ENCODE measurements around the gene TRIM45. TPM values are rescaled to one million over a fixed set of nuclear protein-coding genes. Genes with fewer than 3 reads are reported as not detected.

TRIM45 gene
- total and polyA plus RNA-seq, 3 donors from 2014 or later, result 12.3 to 21.6 (median 19.4) TPM

GRCh38 chr1:117092594-117092993, 29.0 kb downstream of the TRIM45 start:
- Histone ChIP-seq H3K27me3 (no peaks in the 10 kb centered on the region), H3K9me3 (no peaks in the 10 kb centered on the region), H3K27ac (no peak overlapping the region), H3K4me3 (no peak overlapping the region), H3K4me1 (no peaks in the 10 kb centered on the region), H3K36me3 (ENCODE audit: low read depth, missing control alignments) (no peaks in the 10 kb centered on the region)
- 80 to 86% methylated on average over 5 of the region's 5 CpGs for WGBS, 2 donors
- DNase-seq, result no peak
- TF ChIP-seq POLR2A (IDR thresholded peaks at IDR 0.05), result no peak
- no peak for TF ChIP-seq CTCF (IDR thresholded peaks at IDR 0.05)
- intact Hi-C loops (cut with DNase I; ENCODE audit: low total_unique reads), result no loop called here

- Histone ChIP-seq H3K9me3 (no peaks in the 10 kb centered on the region), H3K4me1 (no peaks in the 10 kb centered on the region), H3K4me3 (no peak overlapping the region), H3K36me3 (ENCODE audit: low read depth, missing control alignments) (no peaks in the 10 kb centered on the region), H3K27ac (no peak overlapping the region), H3K27me3 (no peaks in the 10 kb centered on the region)
- TF ChIP-seq CTCF (IDR thresholded peaks at IDR 0.05), result no peak
- TF ChIP-seq POLR2A (IDR thresholded peaks at IDR 0.05), result no peak
- intact Hi-C loops (cut with DNase I; ENCODE audit: low total_unique reads), result no loop called here
- 86 to 87% methylated on average over 2 of the region's 2 CpGs for WGBS, 2 donors
- DNase-seq, result no peak
These were observed 31.6 kb downstream of the TRIM45 start for GRCh38 chr1:117089996-117090395.

GRCh38 chr1:117087686-117088085, 33.9 kb downstream of the TRIM45 start:
- no peak for TF ChIP-seq POLR2A (IDR thresholded peaks at IDR 0.05)
- no peak for TF ChIP-seq CTCF (IDR thresholded peaks at IDR 0.05)
- WGBS, 2 donors, result 92 to 98% methylated on average over 6 of the region's 6 CpGs
- H3K27ac ChIP-seq, result no peak overlapping the region
- no peak overlapping the region for H3K4me3 ChIP-seq
- no peaks in the 10 kb centered on the region for H3K9me3 ChIP-seq
- no peak for DNase-seq
- intact Hi-C loops (cut with DNase I; ENCODE audit: low total_unique reads), result no loop called here
- no peaks in the 10 kb centered on the region for H3K36me3 ChIP-seq (ENCODE audit: low read depth, missing control alignments)
- no peaks in the 10 kb centered on the region for H3K27me3 ChIP-seq
- no peaks in the 10 kb centered on the region for H3K4me1 ChIP-seq

- DNase-seq, result no peak
- Histone ChIP-seq H3K27me3 (no peaks in the 10 kb centered on the region), H3K27ac (no peak overlapping the region), H3K9me3 (no peaks in the 10 kb centered on the region), H3K4me1 (no peaks in the 10 kb centered on the region), H3K4me3 (no peak overlapping the region), H3K36me3 (ENCODE audit: low read depth, missing control alignments) (no peaks in the 10 kb centered on the region)
- 83 to 96% methylated on average over 4 to 6 of the region's 6 CpGs for WGBS, 2 donors
- no peak for TF ChIP-seq CTCF (IDR thresholded peaks at IDR 0.05)
- no peak for TF ChIP-seq POLR2A (IDR thresholded peaks at IDR 0.05)
- intact Hi-C loops (cut with DNase I; ENCODE audit: low total_unique reads), result no loop called here
These were observed 37.3 kb downstream of the TRIM45 start for GRCh38 chr1:117084231-117084630.

GRCh38 chr1:117079737-117080136, 41.8 kb downstream of the TRIM45 start:
- intact Hi-C loops (cut with DNase I; ENCODE audit: low total_unique reads), result no loop called here
- no peaks in the 10 kb centered on the region for H3K9me3 ChIP-seq
- no peaks in the 10 kb centered on the region for H3K4me1 ChIP-seq
- TF ChIP-seq POLR2A (IDR thresholded peaks at IDR 0.05) (no peak), CTCF (IDR thresholded peaks at IDR 0.05) (no peak)
- H3K27me3 ChIP-seq, result no peaks in the 10 kb centered on the region
- peak; percentile 61 for DNase-seq
- H3K4me3 ChIP-seq, result no peak overlapping the region
- 75 to 78% methylated on average over 6 of the region's 6 CpGs for WGBS, 2 donors
- no peak overlapping the region for H3K27ac ChIP-seq
- no peaks in the 10 kb centered on the region for H3K36me3 ChIP-seq (ENCODE audit: low read depth, missing control alignments)
